Activated CD8-positive, alpha-beta memory T cell treated with anti-CD3 and anti-CD28 coated beads for 1 hour (primary cell): ENCODE measurements around the gene GHRHR.

ENCODE experiments used
- DNase-seq, 2 donors: peaks; one replicate each; pipeline ENCODE4 v3.0.0-alpha.2; 2020; ENCODE audit warnings: low read depth in 1 of 2; ENCODE audit errors: extremely low read depth in 1 of 2

GHRHR gene

DNA sequence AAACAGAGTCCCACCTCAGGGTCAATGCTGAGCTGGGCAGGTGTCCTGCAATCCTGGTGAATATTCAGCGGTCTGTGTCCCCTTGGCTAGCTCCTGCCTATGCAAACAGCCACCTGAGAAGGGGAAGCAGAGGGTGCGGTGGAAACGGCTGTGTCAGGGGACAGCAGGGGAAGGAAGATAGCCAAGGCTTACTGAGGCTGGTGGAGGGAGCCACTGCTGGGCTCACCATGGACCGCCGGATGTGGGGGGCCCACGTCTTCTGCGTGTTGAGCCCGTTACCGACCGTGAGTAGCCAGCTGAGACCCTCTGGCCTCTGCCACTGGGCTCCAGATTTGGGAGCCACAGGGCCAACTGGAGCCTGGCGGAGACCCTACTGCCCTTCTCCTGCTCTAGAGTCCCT, at the start of gene GHRHR:
Gene GHRHR (plus strand): TSS at position 112 of the 400 bp plus-strand sequence. CDS start 116 bp downstream, at position 228.
- no peak for DNase-seq

DNA sequence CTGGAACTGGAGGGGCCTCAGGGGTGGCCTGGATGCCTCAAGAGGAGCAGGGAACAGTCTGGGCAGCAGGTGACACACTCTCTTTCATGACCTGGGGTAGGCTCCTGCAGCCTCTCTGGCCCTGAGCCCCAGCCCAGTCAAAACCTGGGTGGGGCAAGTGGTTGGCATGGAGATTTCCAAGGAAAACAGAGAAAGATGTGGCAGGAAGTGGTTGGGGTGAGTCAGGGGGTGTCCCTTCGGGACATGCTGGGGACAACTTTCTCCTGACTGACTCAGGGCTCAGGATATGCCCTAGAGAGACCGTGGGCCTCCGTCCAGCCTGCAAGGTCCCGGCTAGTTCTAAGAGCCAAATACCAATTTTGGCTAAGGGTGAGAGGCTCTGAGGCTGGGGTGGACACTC, 49.2 kb upstream of the GHRHR start:
- no peak for DNase-seq

DNA sequence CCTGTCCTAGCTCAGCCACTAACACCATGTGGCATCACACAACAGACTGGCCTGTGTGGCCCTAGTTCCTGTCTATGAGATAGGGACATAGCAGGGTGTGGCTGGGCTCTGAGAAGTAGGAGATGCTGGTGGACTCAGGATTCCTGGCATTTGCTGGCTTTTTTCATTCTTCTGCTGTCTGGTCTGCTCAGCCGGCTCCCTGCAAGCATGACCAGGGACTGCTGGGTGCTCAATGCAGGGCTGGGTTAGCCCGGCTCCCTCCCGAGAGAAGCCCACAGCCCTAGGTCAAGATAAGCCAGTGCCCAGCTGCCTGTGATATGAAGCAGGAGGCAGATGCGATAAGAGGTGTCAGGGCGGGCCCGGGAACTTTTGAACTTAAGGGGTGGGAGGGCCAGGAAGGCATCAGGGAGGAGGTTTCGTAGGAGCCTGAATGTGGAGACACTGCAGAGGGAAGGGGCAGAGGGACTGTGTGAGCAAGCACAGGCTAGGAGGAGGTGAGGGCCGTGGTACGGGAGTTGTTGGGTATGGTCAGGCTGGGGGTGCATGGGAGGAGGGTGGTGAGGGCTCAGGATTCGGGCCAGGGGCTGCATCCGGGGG, 48.6 kb upstream of the GHRHR start:
- no peak for DNase-seq

DNA sequence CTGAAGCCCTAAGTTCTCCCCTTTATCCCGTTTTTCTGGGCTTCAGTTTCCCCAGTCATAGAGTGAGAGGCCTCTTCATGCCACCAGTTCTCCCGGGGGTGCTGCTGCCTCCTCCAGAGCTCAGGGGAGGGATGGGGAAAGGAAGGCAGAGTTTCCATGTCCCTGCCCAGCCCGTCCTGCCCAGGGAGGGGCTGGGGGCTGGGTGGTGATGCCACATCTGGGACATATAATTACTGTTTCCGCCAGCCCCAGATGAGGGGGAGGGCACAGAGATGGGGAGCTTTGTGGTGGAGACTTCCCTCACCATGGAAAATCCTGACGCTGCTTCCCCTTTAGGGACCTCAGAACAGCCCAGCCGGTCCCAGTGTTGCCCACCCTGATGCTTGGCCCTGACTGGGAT, 48.0 kb upstream of the GHRHR start:
- no peak for DNase-seq

DNA sequence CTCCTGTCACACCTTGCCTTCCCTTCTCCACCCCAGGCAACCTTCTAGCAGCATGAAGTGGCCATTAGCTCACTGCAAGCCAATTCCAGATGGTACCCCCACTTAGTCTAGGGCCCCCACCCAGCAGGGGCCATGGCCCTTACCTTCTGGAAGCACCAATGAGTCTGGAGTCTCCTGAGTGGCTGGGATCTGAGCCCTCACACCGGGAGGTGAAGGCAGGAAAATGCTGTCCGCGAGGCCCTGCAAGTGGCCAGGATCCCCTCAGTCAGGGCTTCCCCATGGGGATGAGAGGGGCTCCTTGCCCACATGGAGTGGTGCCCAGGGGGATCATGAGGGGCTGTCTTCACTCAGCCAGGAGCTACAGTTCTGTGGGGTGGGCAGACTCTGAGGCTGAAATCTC, 47.5 kb upstream of the GHRHR start:
- no peak for DNase-seq

DNA sequence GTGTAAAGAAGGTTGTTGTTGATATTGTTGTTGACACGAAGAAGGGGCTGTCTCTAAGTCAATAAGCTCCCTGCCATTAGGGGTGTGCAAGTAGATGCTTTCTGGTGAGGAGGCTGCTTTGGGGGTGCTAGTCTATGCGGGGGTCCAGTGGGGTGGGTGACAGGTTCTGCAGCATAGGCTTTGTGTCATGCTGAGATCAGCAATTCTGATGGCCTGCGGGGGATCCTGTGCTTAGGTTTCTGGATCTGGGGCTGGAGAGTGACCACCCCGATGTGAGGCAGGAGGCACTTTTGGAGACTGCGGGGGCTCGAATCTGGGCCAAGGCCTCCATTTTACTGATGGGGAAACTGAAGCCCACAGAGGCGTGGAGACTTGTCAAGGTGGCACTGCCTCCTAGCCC, 47.0 kb upstream of the GHRHR start:
- DNase-seq = no peak

DNA sequence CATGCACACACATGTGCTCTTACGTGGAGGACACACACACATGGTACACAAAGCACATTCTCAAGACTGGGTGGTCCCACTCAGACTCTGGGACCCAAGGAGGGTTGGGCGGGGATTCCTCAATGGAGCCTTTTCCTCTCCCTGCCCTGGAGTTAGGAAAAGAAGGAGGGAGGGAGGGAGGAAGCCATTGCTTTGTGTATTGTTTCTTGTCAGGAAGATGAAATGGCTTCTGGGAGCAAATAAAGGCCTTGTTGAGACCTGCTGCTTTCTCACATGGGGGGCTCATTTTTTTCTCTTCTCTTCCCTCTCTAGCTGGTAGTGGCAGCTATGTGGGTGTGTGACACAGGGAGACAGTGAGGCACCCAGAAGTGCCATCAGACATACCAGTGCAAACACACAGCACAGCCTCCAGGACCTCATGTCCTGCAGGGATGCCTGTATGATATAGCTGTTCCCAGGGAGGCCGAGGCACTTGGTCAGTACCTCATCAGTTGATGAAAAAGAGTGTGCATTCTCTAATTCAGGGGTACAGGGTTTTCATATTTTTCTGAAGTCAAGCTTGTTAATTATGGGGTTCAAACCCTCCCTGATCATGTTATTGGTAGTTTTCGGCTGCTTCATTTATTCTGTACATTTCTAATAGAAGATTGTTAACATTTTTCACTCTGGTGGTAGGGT, 46.4 kb upstream of the GHRHR start:
- DNase-seq = no peak

DNA sequence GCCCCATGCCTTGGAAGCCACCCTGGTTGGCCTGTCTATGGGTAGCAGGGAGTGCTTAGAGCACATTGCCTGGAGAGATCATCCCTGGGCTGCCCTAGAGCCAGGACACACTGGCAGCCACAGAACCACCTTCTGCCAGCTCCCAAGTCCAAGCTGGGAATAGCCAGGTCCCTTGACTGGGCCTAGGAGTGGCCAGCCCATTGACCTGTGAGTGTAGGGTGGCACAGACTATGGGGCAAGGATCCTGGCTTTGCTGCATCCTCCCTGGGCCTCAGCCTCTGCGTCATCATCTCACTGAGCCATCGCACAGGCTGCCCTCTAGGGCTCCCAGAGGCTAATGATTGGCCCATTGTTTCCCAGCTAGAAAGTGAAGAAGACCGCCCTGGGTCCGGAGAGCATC, 45.1 kb upstream of the GHRHR start:
- DNase-seq = no peak

DNA sequence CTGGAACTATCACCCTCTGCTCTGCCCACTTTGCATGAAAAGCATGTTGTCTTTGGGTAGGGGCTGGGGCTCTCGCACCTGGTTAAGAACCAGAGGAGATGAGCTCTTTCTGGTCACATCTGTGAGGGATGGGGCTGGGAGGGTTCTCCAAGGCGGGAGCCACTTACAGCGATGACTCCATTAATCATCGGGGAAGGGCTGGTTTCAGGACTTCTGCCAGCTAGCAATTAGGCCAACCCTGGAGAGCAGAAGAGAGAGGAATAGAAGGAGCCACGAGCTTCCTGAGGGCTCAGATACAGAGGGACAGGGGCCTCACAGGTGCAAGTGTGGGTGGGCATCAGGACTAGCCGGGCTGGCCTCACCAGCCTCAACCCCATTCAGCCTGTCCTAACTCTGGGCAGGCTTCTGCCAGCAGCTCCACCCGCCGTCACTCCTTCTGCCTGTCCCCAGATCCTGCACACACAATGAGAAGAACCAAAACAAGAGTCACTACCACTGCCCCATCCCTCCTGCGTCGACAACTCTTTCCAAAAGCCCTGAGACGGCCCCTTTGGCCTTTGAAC, 43.7 kb upstream of the GHRHR start:
- DNase-seq = no peak

DNA sequence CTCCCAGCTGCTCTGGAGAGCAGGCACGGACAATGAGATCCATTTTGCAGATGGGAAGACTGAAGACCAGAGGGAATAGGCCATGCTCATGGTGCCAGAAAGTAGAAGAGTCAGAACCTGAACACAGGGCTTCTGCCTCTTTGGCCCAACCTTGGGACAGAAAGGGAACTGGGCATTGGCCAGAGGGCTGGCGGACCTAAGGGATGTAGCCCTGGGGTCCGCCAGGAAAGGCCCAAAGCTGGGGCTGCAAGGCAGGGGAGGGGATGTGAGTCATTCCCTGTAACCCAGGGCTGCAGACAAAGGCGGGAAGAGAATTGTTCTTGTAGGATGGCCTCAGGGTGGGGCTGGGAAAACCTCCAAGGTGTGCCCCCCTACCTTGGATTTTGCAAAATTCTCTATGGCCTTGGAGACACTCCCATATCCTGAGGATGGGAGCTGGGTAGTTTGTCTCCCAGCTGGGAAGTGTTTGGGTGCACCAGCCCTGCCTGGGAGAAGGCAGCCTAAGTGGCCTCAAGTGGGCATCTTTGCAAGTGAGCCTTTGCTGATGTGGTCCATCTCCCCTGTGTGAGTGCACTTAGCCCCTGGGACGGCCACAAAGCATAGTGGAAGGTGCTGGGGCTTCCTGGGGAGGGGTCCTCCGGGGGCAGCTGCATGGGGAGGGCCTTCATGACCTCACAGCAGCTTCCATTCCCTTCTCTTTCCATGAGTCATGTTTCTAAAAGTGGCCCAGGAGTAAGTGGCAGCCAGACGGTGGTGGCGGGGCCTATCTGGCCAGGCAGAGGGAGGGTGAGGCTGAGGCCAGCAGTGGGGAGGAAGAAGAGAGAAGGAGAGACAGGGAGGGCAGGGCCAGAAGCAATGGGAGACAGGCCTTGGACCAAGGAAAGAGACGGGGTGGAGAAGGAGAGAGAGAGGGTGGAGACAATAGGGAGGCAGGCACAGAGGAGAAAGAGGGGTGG, 42.9 kb upstream of the GHRHR start:
- DNase-seq = no peak

DNA sequence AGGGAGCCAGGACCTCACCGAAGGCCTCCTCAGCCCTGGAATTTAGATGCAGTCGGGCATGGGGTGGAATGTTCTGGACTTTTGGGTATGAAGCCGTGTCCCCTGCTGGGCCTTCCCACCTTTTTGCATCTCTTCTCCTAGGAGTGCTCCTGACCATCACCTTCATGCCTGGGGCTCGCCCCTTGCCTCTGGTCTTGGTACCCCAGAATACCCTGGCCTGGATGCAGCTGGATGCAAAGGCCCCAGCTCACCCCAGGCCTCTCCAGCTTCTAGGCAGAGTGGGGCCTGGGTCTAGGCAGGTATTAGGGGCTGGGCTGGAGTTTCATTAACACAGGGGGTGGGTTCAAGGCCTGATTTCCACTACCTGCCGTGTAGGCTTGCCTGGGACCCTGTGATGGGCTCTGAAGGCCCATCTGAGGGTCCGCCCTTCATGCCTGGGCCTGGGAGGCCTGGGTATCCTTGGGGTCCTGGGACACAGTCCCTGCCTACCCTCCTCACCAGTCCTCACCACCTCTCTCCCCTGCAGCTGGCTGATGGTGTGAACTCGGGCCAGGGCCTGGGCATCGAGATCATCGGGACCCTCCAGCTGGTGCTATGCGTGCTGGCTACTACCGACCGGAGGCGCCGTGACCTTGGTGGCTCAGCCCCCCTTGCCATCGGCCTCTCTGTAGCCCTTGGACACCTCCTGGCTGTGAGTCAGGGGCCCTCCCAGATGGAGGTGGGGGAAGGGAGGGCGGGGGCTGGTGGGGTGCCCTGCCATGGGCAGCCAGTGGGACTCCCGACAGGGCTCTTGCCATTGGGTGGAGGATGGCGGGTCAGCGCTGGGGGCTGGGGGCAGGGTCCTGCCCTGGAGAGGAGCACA, 42.0 kb upstream of the GHRHR start:
- DNase-seq = no peak

DNA sequence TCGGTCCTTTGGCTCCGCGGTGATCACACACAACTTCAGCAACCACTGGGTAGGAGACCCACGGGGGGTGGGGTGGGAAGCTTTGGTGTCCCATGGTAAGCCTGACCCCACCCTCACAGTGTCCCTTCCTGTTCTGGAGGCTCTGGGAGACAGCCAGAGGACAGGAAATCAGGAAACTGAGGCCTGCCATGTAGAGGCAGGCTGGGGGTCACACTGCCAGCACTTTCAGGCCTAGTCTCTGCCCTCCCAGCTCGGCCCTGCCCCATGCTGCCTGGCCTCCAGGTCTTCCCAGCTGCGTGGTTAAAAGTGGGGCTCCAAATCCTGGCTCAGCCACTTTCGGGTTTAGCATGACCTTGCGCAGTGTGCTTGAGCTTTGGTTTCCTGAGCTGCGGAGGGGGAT, 41.2 kb upstream of the GHRHR start:
- no peak for DNase-seq

DNA sequence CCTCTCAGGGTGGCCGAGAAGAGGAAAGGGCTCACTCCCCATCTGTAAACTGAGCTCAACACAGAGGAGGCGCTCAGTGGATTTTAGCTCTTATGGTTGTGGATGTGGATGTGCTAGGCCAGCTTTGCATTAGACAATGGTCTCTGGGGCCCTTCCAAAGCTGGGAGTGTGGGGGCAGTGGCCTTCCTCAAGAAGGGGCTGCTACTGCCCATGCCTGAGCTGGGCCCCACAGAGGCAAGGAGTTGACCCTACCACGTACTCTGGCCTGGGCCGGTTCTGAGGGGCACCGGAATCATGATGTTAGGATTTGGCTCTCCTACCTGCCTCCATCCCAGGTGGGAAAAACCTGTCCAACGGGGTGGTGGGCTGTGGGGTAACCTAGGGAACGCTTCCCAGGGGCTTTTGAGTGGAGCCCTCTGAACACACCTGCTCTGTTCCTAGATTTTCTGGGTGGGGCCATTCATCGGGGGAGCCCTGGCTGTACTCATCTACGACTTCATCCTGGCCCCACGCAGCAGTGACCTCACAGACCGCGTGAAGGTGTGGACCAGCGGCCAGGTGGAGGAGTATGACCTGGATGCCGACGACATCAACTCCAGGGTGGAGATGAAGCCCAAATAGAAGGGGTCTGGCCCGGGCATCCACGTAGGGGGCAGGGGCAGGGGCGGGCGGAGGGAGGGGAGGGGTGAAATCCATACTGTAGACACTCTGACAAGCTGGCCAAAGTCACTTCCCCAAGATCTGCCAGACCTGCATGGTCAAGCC, 40.6 kb upstream of the GHRHR start:
- no peak for DNase-seq

DNA sequence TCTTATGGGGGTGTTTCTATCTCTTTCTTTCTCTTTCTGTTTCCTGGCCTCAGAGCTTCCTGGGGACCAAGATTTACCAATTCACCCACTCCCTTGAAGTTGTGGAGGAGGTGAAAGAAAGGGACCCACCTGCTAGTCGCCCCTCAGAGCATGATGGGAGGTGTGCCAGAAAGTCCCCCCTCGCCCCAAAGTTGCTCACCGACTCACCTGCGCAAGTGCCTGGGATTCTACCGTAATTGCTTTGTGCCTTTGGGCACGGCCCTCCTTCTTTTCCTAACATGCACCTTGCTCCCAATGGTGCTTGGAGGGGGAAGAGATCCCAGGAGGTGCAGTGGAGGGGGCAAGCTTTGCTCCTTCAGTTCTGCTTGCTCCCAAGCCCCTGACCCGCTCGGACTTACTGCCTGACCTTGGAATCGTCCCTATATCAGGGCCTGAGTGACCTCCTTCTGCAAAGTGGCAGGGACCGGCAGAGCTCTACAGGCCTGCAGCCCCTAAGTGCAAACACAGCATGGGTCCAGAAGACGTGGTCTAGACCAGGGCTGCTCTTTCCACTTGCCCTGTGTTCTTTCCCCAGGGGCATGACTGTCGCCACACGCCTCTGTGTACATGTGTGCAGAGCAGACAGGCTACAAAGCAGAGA, 39.9 kb upstream of the GHRHR start:
- no peak for DNase-seq

DNA sequence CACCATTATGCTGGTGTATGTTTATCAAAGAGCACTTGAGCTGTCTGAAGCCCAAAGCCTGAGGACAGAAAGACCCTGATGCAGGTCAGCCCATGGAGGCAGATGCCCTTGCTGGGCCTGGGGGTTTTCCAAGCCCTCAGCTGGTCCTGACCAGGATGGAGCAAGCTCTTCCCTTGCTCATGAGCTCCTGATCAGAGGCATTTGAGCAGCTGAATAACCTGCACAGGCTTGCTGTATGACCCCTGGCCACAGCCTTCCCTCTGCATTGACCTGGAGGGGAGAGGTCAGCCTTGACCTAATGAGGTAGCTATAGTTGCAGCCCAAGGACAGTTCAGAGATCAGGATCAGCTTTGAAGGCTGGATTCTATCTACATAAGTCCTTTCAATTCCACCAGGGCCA, 39.1 kb upstream of the GHRHR start:
- DNase-seq = no peak

DNA sequence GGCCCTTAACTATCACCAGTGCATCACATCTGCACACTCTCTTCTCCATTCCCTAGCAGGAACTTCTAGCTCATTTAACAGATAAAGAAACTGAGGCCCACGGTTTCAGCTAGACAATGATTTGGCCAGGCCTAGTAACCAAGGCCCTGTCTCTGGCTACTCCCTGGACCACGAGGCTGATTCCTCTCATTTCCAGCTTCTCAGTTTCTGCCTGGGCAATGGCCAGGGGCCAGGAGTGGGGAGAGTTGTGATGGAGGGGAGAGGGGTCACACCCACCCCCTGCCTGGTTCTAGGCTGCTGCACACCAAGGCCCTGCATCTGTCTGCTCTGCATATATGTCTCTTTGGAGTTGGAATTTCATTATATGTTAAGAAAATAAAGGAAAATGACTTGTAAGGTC, 38.6 kb upstream of the GHRHR start:
- DNase-seq = no peak

DNA sequence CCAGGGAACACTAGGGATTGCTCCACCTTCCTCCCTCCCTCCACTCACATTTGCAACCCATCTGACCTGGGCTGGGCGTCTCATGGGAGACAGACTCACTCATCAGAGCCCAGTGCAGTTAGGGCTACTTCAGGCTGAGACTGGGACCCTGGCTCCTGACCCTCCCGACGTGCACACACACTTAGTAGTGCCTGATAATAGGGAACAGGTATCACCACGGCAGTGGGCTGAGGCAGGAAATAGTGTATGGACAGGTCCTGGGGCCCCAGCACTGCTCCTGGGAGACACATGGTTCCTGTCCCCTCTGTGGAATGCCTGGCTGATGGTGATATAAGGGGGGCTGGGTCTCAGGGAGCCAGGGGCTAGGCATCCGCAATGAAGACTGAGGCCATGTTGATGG, 37.8 kb upstream of the GHRHR start:
- no peak for DNase-seq

DNA sequence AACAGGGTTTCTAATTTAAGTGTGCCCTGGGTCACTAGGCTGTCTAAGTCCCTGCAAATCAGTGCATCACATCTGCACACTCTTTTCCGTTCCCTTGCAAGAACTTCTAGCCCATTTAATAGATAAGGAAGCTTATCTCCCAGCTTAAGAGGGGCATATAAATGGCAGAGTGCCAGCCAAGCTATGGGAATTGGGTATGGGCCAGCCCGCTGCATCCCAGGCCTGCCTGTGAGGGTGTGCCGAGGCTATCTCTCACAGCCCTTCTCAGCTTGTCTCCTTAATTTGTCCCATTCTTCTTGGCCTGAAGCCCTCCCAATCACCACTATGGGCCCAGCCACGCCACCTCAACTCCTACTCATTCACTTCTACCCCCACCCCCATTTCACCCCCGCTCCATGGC, 37.4 kb upstream of the GHRHR start:
- no peak for DNase-seq

DNA sequence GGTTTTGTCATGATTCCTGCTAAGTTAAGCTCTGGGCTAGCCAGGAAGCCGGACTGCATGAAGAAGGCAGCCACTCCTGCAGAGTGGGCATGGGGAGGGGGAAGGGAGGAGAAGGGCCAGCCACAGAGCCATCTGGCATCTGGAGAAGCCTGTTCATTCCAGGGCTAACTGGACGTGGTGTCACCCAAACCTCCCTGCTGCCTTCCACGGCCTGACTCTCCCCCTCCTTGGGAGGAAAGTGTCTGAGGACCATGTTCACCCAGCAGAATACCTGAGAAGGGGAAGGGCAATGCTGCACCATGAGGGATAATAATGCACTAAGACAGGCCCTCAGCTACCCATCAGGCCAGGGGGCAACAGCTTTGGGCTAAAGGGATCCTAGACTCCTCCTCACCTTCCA, 36.7 kb upstream of the GHRHR start:
- no peak for DNase-seq
